ENCODE measurements around the gene HBP1.
"Not testable (repeated sequence)": the region's sequence is repeated elsewhere in the genome, so short reads cannot be mapped to it uniquely, and the experiment has no call there.

The HBP1 gene, protein sequence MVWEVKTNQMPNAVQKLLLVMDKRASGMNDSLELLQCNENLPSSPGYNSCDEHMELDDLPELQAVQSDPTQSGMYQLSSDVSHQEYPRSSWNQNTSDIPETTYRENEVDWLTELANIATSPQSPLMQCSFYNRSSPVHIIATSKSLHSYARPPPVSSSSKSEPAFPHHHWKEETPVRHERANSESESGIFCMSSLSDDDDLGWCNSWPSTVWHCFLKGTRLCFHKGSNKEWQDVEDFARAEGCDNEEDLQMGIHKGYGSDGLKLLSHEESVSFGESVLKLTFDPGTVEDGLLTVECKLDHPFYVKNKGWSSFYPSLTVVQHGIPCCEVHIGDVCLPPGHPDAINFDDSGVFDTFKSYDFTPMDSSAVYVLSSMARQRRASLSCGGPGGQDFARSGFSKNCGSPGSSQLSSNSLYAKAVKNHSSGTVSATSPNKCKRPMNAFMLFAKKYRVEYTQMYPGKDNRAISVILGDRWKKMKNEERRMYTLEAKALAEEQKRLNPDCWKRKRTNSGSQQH

GRCh38 chr7:107168233-107169119, at the start of gene HBP1:
Gene HBP1 (plus strand): TSS chr7:107169003. CDS start chr7:107179894, 10,891 bp downstream.
- DNase-seq (ENCODE audit: low read depth in 3 of 3) = peak; percentile 92 to 98 (median 95)

DNA sequence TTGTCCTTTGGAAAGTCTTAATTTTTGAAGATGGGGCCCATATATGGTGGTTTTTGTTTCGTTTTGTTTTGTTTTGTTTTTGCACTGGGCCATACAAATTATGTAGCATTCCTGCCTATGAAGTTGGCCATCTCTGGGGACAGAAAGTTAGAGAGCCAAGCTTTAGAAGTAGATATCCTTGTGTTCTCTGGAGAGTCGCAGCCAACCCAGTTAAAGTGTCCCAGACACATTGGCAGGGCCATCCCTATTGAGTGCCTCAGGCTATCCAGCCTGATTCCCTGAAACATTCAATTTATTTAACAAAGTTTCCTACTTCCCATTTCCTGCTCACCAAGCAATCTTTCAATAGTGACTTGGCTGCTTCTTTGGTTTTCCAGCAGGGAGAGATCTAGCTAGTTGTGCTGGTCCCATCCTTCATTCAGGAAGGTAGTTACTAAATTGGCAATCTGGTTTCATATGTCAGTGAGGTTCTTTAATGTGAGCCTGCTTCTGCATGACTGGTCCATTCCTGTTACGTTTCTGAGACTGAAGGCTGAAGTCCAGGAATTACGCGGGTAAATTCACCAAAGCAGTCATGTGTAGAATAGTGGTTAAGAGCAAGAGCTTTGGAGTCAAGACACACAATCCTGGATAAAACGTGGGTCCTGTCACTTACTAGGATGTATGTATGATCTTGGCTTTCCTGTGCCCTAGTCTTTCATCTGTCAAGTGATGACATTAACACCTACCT, 49.3 kb upstream of the HBP1 start:
- no peak for DNase-seq (ENCODE audit: low read depth in 3 of 3)

GRCh38 chr7:107122486-107122911, 46.3 kb upstream of the HBP1 start:
- no peak for DNase-seq (ENCODE audit: low read depth in 3 of 3)

DNA sequence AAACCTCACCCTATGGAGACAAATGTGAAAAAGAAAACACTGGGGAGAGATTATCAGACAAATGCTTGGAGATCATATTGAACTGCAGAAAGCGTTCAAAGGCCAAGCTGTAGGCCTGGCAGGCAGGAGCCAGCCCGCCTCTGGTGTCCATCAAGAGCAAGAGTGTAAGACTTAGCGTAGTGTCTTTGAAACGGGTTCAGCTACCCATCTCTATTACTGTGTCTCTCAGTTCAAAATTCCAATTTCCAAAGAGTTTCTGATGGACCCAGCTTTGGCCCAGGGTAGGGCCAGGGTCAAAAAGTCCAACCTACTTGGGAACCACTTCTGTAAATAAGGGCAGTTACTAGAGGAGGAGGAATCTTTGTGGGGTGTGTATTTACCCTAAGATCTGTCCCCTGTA, 45.4 kb upstream of the HBP1 start:
- DNase-seq (ENCODE audit: low read depth in 3 of 3) = no peak

DNA sequence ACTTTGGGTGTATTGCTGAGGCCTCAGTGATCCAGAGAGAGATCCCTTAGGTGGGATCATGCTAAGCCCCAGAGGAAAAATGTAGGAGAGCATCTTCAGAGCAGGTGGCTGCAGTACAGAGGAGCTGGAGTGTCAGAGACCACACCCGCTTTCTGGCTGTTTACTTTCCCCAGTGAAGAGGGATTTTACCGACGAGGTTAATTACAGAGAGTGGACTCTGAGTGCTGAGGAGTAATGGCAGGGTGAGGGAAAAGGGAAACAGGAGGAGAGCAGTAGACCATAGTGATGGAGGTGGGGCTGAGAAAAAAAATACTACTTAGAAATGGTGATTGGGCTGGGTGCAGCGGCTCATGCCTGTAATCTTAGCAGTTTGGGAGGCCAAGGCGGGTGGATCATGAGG, 43.3 kb upstream of the HBP1 start:
- DNase-seq (ENCODE audit: low read depth in 3 of 3) = no peak

GRCh38 chr7:107128217-107128616, 40.6 kb upstream of the HBP1 start:
- no peak for DNase-seq (ENCODE audit: low read depth in 3 of 3)

GRCh38 chr7:107128748-107129147, 40.1 kb upstream of the HBP1 start:
- DNase-seq (ENCODE audit: low read depth in 3 of 3) = no peak

DNA sequence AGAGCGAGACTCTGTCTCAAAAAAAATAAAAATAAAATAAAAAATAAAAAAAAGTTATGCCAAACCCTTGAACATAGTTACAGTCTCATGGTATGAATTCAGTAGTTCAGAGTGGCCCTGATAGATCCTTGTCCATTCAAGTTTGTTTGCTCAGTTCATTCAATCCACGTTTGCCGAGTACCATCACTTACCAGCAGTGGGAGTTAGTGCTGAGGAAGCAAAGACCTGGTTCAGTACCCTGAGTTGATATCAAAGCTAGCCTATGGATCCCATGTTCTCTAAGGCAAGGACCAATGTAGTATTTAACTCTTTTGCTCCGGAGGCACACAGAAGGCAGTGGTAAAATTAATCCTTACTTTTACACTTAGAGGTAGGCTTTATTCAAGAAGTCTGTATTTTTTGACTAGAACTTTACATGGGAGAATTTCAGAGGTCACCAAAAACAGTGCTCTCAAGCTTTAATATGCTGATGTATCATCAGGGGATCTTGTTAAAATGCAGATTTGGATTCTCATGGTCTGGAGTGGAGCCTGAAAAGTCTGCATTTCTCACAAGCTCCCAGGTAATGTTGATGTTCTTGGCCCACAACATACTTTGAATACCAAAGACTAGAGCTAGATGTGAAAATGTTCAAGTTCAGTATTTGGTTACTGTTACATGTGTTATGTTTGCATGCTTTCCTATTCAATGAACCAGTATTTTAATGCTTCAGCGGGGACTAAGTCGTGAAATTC, 38.1 kb upstream of the HBP1 start:
- DNase-seq (ENCODE audit: low read depth in 3 of 3) = no peak

DNA sequence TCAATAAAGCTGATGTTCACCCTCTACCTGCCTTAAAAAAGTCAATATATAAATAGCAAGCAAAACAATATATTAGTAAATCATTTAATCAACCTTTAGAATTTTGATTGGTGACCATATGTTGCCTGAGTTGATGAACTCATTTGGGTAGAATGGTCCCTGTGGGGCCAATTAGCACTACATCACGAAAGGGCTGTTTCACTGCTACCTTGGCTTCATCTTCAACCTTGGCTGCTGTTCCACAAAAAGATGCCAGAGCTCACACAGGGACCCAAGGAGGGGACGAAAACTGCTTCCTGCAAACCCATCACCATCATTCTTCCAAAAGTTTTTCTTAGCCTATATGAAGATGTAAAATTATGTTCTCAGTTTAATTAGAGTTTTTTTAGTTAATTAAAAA, 35.4 kb upstream of the HBP1 start:
- DNase-seq (ENCODE audit: low read depth in 3 of 3) = no peak

- DNase-seq (ENCODE audit: low read depth in 3 of 3) = no peak
Measured at GRCh38 chr7:107138696-107139420, 29.9 kb upstream of the HBP1 start.

GRCh38 chr7:107143875-107144274, 24.9 kb upstream of the HBP1 start:
- DNase-seq (ENCODE audit: low read depth in 3 of 3) = not testable (repeated sequence)

GRCh38 chr7:107145067-107145838, 23.6 kb upstream of the HBP1 start:
- no peak for DNase-seq (ENCODE audit: low read depth in 3 of 3)

DNA sequence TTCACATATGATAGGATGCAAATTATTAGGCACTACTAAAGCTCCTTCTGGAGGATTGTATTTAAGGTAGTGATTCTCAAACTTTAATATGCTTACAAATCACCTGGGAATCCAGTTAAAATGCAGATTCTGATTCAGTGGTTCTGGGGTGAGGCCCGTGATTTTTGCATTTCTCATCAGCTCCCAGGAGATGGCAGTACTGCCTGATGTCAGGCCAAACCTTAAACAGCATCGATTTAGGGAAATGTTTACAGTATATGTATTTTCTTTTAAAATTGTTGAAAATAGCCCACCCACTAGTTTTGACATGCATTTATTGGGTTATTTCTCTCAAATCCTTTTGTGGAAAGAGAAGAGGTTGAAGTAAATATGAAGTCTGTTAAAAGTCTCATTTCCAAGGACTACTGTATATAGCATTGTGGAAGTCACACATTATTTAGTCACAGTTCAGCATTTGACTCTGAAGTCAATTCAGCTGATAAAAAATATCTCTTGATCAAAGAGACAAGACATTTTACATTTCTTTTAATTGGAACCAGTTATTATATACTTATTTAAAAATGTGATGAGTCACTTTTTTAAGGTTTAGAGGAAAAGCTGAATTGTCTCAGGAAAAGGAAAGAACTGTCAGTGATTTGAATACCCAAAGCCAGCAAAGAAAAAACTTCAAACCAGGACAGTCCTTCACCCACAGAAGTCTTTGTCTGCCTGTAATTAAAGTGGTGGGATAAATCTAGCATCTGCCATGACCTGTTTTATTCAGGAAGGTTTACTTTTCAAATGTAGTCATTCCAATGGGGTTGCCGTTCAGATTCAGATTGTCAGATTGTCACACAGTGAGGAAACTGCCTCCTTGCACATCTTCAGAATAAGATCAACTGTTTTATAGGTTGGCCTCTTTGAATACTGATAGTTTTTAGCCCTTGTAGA, 21.1 kb upstream of the HBP1 start:
- DNase-seq (ENCODE audit: low read depth in 3 of 3) = no peak

- no peak for DNase-seq (ENCODE audit: low read depth in 3 of 3)
Measured at GRCh38 chr7:107148721-107149120, 20.1 kb upstream of the HBP1 start.

DNA sequence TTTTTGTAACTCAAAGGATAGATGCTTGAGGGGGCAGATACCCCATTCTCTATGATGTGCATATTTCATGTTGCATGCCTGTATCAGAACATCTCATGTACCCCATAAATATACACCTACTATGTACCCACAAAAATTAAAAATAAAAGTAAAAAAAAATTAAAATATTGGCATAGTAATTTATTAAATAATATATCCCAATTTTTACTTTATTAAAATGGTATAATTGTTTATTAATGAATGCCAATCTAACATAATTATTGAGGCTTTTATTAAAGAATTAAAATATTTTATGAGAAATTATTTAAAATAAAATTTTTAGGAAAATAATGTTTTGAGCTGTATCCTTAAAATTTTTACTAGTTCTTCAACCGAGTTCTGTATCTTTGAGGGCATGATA, 18.9 kb upstream of the HBP1 start:
- DNase-seq (ENCODE audit: low read depth in 3 of 3) = no peak

DNA sequence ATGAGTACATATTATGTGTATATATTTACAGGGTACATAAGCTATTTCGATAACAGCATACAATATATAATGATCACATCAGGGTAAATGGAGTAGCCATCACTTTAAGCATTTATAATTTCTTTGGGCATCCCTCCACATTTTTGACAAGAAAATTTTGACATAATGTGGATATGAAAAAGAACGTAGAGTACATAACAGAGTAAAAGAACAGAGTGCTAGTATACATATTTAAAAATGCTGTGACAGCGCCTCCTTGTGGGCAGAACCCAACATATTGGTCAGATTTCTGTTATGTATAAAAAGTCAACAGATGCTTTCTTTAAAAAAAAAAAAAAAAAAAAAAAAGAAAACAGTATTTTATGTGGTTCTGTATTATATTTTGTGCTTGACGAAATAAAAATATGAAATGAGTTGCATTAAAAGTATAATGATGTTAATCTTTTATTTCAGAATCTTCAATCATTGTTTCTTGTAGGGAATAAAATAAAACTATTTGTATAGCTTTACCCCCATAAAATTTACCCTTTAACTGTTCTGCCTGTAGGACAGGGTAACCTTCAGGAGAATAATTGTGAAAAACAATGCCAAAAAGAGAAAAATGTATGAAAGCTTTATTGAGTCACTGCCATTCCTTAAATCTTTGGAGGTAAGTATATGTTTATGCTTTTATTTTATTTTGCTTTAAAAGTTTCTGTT, 18.3 kb upstream of the HBP1 start:
- DNase-seq (ENCODE audit: low read depth in 3 of 3) = peak; percentile 46 to 71 (median 59)

- DNase-seq (ENCODE audit: low read depth in 3 of 3) = no peak
Measured at GRCh38 chr7:107151538-107151937, 17.3 kb upstream of the HBP1 start.

GRCh38 chr7:107152011-107152410, 16.8 kb upstream of the HBP1 start:
- DNase-seq (ENCODE audit: low read depth in 3 of 3) = no peak
